GM03348 (cell line): ENCODE results near the gene PTPDC1.
A peak's percentile ranks its signal among the peaks of the same experiment; 100 is the strongest.
"Not testable (repeated sequence)": the region's sequence is repeated elsewhere in the genome, so short reads cannot be mapped to it uniquely, and the experiment has no call there.

Experiments
- DNase-seq: peaks from one replicate; pipeline ENCODE4 v3.0.0; 2012; ENCODE audit warnings: low spot score

The PTPDC1 gene

GRCh38 chr9:94086486-94087345 is 2.5 kb downstream of the PTPDC1 start:
- DNase-seq = peak; percentile 46

GRCh38 chr9:94094219-94095145 is 10.2 kb downstream of the PTPDC1 start:
- DNase-seq = not testable (repeated sequence)

GRCh38 chr9:94096819-94097577 is 12.7 kb downstream of the PTPDC1 start:
- no peak for DNase-seq

GRCh38 chr9:94097788-94098414 is 13.6 kb downstream of the PTPDC1 start:
- DNase-seq = peak; percentile 90

- no peak for DNase-seq
Observed at GRCh38 chr9:94100152-94100879, 16.1 kb downstream of the PTPDC1 start.

GRCh38 chr9:94101162-94101853 is 17.0 kb downstream of the PTPDC1 start:
- DNase-seq = no peak

GRCh38 chr9:94108584-94108983 is 24.3 kb downstream of the PTPDC1 start:
- peak; percentile 15 for DNase-seq

- peak; percentile 11 for DNase-seq
Observed at GRCh38 chr9:94110821-94111252, 26.6 kb downstream of the PTPDC1 start.

- no peak for DNase-seq
Observed at GRCh38 chr9:94111446-94111845, 27.2 kb downstream of the PTPDC1 start.

- no peak for DNase-seq
Observed at GRCh38 chr9:94112716-94113465, 28.6 kb downstream of the PTPDC1 start.

GRCh38 chr9:94120088-94120487 is 35.8 kb downstream of the PTPDC1 start:
- not testable (repeated sequence) for DNase-seq

- no peak for DNase-seq
Observed at GRCh38 chr9:94120854-94121376, 36.7 kb downstream of the PTPDC1 start.

- no peak for DNase-seq
Observed at GRCh38 chr9:94126844-94127243, 42.6 kb downstream of the PTPDC1 start.

- DNase-seq = no peak
Observed at GRCh38 chr9:94127806-94128205, 43.5 kb downstream of the PTPDC1 start.

GRCh38 chr9:94128580-94128979 is 44.3 kb downstream of the PTPDC1 start:
- no peak for DNase-seq

GRCh38 chr9:94134629-94135028 is 50.4 kb downstream of the PTPDC1 start:
- no peak for DNase-seq

GRCh38 chr9:94135222-94135621 is 51.0 kb downstream of the PTPDC1 start:
- peak; percentile 78 for DNase-seq

GRCh38 chr9:94139672-94140417 is 55.6 kb downstream of the PTPDC1 start:
- peak; percentile 92 for DNase-seq

GRCh38 chr9:94140418-94140780 is 56.1 kb downstream of the PTPDC1 start:
- DNase-seq = no peak
